Right atrium auricular region (tissue), 2 donors: ENCODE measurements around the gene PAXIP1. TPM values are rescaled to one million over a fixed set of nuclear protein-coding genes. Genes with fewer than 3 reads are reported as not detected.

ENCODE experiments used
- DNase-seq: peaks from one replicate; pipeline ENCODE4 v3.0.0-alpha.2; 2019; ENCODE audit warnings: low spot score
- H3K27ac ChIP-seq, 2 donors: fragments of 200-600 bp; sonication (generic); 1 replicate in 1 of 2; 2 replicates in 1 of 2; pipeline ENCODE4 v1.5.1; 2016 to 2019
- H3K27me3 ChIP-seq, 2 donors: fragments of 200-600 bp; sonication (generic); one replicate each; pipeline versions ENCODE4 v1.5.1 to v1.6.0; 2017 to 2019
- H3K36me3 ChIP-seq: fragments of 200-600 bp; sonication (generic); one replicate; pipeline ENCODE4 v1.5.1; 2016
- H3K4me1 ChIP-seq, 2 donors: fragments of 200-600 bp; sonication (generic); one replicate each; pipeline versions ENCODE4 v1.5.1 to v1.6.0; 2017 to 2019
- H3K4me3 ChIP-seq, 2 donors: fragments of 200-600 bp; sonication (generic); 1 replicate in 1 of 2; 2 replicates in 1 of 2; pipeline ENCODE4 v1.5.1; 2017 to 2019; ENCODE audit warnings: mild to moderate bottlenecking in 1 of 2, moderate library complexity in 1 of 2
- H3K9me3 ChIP-seq, 2 donors: fragments of 200-600 bp; sonication (generic); one replicate each; pipeline ENCODE4 v1.5.1; 2019
- total RNA-seq, 2 donors: library from RNA; depleted of rRNA; stranded (reverse); fragments of >200 nt; gene quantifications; one replicate each; pipeline ENCODE4 v1.1.0, GENCODE V29; 2016
- TF ChIP-seq, protein P1 (sequence below), 2 donors: fragments of 200-600 bp; sonication (generic); IDR thresholded peaks; one replicate each; pipeline ENCODE4 v1.5.1; 2019; ENCODE audit warnings: antibody characterized with exemption in 2 of 2

Gene PAXIP1
- total RNA-seq, 2 donors from 2014 or later = 6.2 to 8.2 TPM

DNA sequence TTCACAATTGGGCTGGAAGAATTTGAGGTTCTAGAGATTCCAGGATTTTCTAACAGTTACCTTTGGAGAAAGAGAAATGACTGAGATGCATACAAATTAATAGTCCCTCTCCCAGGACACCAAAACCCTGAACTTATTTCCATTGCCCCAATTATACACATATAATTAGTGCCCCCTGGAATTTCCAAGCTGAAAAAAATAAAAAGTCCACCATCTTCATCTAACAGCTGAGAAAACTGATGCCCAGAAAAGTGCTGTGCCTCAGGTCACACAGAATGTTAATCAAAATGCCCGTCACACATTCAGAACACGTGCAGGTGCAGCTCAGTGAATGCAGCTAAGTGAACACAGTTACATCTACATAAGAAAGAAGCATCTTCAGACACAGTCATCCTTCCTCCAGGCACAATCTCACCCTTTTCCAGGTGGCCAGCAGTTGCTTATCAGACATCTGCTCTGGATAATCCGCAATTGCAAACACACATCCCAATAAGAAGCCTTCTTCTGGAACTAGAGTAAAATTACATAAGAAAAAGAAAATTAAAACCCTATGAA lies 35.4 kb downstream of the PAXIP1 start:
- DNase-seq = no peak
- H3K27ac ChIP-seq = no peak overlapping the region
- TF ChIP-seq, protein P1, sequence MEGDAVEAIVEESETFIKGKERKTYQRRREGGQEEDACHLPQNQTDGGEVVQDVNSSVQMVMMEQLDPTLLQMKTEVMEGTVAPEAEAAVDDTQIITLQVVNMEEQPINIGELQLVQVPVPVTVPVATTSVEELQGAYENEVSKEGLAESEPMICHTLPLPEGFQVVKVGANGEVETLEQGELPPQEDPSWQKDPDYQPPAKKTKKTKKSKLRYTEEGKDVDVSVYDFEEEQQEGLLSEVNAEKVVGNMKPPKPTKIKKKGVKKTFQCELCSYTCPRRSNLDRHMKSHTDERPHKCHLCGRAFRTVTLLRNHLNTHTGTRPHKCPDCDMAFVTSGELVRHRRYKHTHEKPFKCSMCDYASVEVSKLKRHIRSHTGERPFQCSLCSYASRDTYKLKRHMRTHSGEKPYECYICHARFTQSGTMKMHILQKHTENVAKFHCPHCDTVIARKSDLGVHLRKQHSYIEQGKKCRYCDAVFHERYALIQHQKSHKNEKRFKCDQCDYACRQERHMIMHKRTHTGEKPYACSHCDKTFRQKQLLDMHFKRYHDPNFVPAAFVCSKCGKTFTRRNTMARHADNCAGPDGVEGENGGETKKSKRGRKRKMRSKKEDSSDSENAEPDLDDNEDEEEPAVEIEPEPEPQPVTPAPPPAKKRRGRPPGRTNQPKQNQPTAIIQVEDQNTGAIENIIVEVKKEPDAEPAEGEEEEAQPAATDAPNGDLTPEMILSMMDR (IDR thresholded peaks at IDR 0.05) = no peak
- no peaks in the 10 kb centered on the region for H3K27me3 ChIP-seq
- peaks cover 46% of the 10 kb centered on the region for H3K36me3 ChIP-seq
- no peaks in the 10 kb centered on the region for H3K4me1 ChIP-seq
- no peaks in the 10 kb centered on the region for H3K9me3 ChIP-seq
- no peak overlapping the region for H3K4me3 ChIP-seq

DNA sequence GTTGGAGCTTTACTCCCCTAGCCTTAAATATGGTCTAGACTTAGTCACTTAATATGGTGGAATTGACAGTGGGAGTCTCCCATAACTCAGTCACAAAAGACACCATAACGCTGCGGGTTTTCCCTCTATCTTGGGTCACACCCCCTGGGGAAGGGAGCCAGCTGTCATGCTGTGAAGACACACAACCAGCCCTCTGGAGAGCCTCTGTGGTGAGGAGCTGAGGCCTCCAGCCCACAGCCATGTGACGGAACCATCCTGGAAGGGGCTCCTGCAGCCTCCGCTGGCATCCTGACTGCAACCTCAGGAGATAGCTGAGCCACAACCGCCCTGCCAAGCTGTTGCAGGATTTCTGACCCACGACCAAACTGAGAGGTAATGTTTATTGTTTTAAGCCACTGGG lies 37.9 kb downstream of the PAXIP1 start:
- Histone ChIP-seq H3K4me1 (no peaks in the 10 kb centered on the region), H3K27ac (no peak overlapping the region), H3K9me3 (no peaks in the 10 kb centered on the region), H3K4me3 (no peak overlapping the region), H3K36me3 (peaks cover 69% of the 10 kb centered on the region), H3K27me3 (no peaks in the 10 kb centered on the region)
- TF ChIP-seq, protein P1 (IDR thresholded peaks at IDR 0.05) = no peak
- DNase-seq = no peak

DNA sequence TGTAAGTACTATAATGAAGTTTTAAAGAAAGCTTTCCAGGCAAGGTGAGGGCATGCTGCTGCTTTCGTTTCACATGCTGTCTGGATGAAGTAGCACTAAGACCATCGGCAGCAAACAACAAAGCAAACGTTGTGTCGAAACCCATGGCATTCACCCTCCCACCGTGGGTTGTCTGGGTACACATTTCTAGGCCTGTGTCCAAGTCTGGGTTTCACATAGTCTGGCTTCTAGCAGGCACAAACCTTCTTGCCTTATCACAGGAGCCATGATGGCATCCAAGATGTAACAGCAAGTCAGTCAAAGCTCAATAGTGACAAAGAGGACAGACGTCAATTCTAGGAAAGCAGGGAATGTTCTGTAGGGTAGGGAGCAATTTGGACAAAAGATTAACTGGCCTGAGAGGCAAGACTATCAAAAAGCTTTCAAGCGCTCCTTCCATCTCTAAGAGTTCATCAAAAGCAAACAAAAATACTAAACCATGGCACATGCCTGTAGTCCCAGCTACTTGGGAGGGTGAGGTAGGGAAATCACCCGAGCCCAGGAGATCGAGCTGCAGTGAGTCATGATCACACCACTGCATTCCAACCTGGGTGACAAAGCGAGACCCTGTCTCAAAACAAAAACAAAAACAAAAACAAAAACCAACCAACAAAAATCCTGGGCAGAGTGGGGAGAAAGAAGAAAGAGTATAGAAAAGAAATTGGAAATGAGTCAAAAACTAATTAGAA lies 42.7 kb downstream of the PAXIP1 start:
- H3K36me3 ChIP-seq = peaks cover 73% of the 10 kb centered on the region
- TF ChIP-seq, protein P1 (IDR thresholded peaks at IDR 0.05) = no peak
- H3K4me1 ChIP-seq = no peaks in the 10 kb centered on the region

DNA sequence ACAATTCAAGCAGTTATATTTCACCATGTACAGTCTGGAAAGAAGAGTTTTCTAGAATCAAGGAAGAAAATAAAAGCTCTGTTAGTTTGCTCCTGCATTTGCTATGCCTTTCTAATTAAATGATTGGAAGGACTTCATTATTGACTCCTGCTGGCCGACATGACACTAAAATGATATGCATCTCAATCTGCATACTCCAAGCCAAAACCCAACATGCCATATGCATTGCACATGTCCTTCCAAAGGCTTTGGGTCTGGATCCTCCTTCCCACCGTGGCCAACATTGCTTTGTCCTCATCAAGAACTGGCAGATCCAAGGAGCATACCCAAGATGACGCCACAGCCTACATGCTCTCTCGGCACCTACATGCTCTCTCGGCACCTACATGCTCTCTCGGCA lies 46.5 kb downstream of the PAXIP1 start:
- H3K27me3 ChIP-seq = no peaks in the 10 kb centered on the region
- peaks cover 53% of the 10 kb centered on the region for H3K36me3 ChIP-seq
- no peak overlapping the region for H3K4me3 ChIP-seq
- no peak overlapping the region for H3K27ac ChIP-seq
- no peak for DNase-seq
- H3K4me1 ChIP-seq = no peaks in the 10 kb centered on the region
- no peaks in the 10 kb centered on the region for H3K9me3 ChIP-seq
- TF ChIP-seq, protein P1 (IDR thresholded peaks at IDR 0.05) = no peak

More for the DNA sequence above, 42.7 kb downstream of the PAXIP1 start:
- H3K27me3 ChIP-seq = no peaks in the 10 kb centered on the region
- no peak overlapping the region for H3K4me3 ChIP-seq
- H3K27ac ChIP-seq = no peak overlapping the region
- no peak for DNase-seq
- H3K9me3 ChIP-seq = no peaks in the 10 kb centered on the region

DNA sequence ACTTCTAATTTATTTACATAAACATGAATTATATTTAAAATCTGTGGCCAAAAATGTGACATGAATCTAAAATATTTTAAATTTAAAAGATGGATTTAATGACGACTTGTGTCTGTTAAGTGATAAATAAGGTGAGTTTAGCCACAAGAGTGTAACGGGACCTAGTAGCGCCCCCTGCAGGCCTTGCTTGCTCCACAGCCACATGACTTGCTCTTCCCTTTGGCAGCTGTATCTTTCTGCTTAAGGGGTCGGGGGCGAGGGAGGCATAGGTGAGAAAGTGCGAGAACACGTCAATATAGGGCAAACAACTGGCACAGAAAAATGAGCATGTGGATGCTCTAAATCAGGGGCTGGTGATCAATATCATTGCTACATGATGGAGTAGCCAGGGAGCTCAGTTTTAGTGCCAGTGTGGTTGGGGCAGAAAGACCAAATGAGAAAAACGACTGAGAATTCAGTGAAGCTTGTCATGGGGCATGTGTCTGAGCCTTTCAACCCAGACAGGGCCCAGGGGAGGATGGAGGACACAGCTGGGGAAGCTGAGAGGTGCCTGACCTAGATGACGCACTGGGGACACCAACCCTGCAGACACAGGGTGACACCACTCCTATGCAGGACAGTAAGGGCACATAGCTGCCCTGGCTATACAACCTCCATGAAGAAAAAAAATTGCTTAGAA lies 49.8 kb downstream of the PAXIP1 start:
- no peaks in the 10 kb centered on the region for H3K4me1 ChIP-seq
- H3K27ac ChIP-seq = no peak overlapping the region
- H3K9me3 ChIP-seq = no peaks in the 10 kb centered on the region
- H3K27me3 ChIP-seq = no peaks in the 10 kb centered on the region
- H3K4me3 ChIP-seq = no peak overlapping the region
- TF ChIP-seq, protein P1 (IDR thresholded peaks at IDR 0.05) = peak; percentile 19 to 61
- DNase-seq = no peak
- H3K36me3 ChIP-seq = peaks cover 33% of the 10 kb centered on the region
